NT2/D1 (cell line): ENCODE results near the gene HK3.

Source experiments
- DNase-seq: peaks from one replicate; pipeline ENCODE4 v3.0.0-alpha.2; 2011; ENCODE audit warnings: low read depth, low spot score
- H3K27me3 ChIP-seq: 2 replicates; pipeline ENCODE4 v1.6.0; 2011; ENCODE audit warnings: mild to moderate bottlenecking; ENCODE audit not compliant: insufficient read length, insufficient read depth
- H3K36me3 ChIP-seq: 2 replicates; pipeline ENCODE4 v1.6.1; 2011; ENCODE audit warnings: mild to moderate bottlenecking, low read length, mixed read lengths; ENCODE audit not compliant: insufficient read depth, insufficient read length
- H3K4me1 ChIP-seq: 2 replicates; pipeline ENCODE4 v1.5.1; 2011; ENCODE audit not compliant: insufficient read depth, insufficient read length
- H3K4me3 ChIP-seq: 2 replicates; pipeline ENCODE4 v1.5.1; 2011; ENCODE audit warnings: low read depth; ENCODE audit not compliant: insufficient read length
- H3K9ac ChIP-seq: 2 replicates; pipeline ENCODE4 v1.6.0; 2011; ENCODE audit warnings: low read depth; ENCODE audit not compliant: insufficient read length
- H3K9me3 ChIP-seq: 2 replicates; pipeline ENCODE4 v1.5.1; 2011; ENCODE audit warnings: mild to moderate bottlenecking, low read length; ENCODE audit not compliant: insufficient read depth
- SUZ12 ChIP-seq: IDR thresholded peaks from 2 replicates; pipeline ENCODE4 v1.6.1; 2011; ENCODE audit not compliant: insufficient read length, insufficient read depth; ENCODE audit errors: extremely low read depth
- YY1 ChIP-seq: IDR thresholded peaks from 2 replicates; pipeline ENCODE4 v1.6.1; 2011; ENCODE audit not compliant: insufficient read length, insufficient read depth
- ZNF274 ChIP-seq: IDR thresholded peaks from 2 replicates; pipeline ENCODE4 v1.6.1; 2011; ENCODE audit warnings: mild to moderate bottlenecking, low read depth, low read length

The HK3 gene

GRCh38 chr5:176850371-176851245 is 48.5 kb downstream of the HK3 start:
- H3K4me3 ChIP-seq = no peak overlapping the region
- DNase-seq = no peak
- H3K9ac ChIP-seq = no peak overlapping the region
- H3K27me3 ChIP-seq = no peaks in the 10 kb centered on the region
- H3K4me1 ChIP-seq = peaks cover 13% of the 10 kb centered on the region
- TF ChIP-seq ZNF274 (no peak), YY1 (no peak), SUZ12 (no peak)
- H3K9me3 ChIP-seq = no peaks in the 10 kb centered on the region
- no peaks in the 10 kb centered on the region for H3K36me3 ChIP-seq

GRCh38 chr5:176849611-176850227 is 49.4 kb downstream of the HK3 start:
- DNase-seq = no peak
- H3K27me3 ChIP-seq = no peaks in the 10 kb centered on the region

GRCh38 chr5:176848651-176849050 is 50.5 kb downstream of the HK3 start:
- H3K4me3 ChIP-seq = no peak overlapping the region
- no peak overlapping the region for H3K9ac ChIP-seq
- no peak for DNase-seq
- peaks cover 13% of the 10 kb centered on the region for H3K4me1 ChIP-seq
- no peaks in the 10 kb centered on the region for H3K36me3 ChIP-seq
- no peak for TF ChIP-seq YY1
- no peak for TF ChIP-seq ZNF274
- no peak for TF ChIP-seq SUZ12
- no peaks in the 10 kb centered on the region for H3K27me3 ChIP-seq
- no peaks in the 10 kb centered on the region for H3K9me3 ChIP-seq

More at GRCh38 chr5:176849611-176850227, 49.4 kb downstream of the HK3 start:
- Histone ChIP-seq H3K4me3 (no peak overlapping the region), H3K9me3 (no peaks in the 10 kb centered on the region), H3K36me3 (no peaks in the 10 kb centered on the region), H3K4me1 (peaks cover 15% of the 10 kb centered on the region), H3K9ac (no peak overlapping the region)
- TF ChIP-seq YY1 (no peak), ZNF274 (no peak), SUZ12 (no peak)

DNA sequence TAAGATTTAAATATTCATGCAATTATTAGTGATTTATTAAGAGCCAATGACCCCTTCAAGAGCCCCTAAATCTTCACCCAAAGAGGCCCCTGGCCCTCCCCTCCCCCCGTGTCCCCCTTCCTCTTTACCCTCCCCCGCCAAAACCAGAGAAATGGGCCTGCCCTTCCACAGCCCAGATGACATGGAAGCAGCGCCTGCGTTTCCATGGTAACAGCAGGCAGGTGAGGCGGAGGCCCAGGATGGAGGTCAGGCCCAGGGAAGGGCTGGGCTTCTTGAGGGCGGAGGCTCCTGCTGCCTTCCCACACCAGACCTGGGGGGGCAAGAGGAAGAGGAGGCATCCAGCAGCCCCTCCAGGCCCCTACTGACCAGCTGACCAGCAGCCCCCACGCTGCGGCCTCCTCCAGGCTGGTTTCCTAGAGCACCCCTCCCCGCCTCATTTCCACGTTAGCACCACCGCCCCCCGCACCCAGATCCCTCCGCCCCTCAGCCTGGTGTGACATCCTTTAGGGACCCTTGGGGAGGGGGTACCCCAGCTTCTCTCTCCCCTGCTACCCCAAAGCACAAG is 51.3 kb downstream of the HK3 start:
- no peaks in the 10 kb centered on the region for H3K36me3 ChIP-seq
- H3K27me3 ChIP-seq = no peaks in the 10 kb centered on the region
- H3K4me3 ChIP-seq = no peak overlapping the region
- no peak for TF ChIP-seq YY1
- TF ChIP-seq ZNF274 = no peak
- no peak for TF ChIP-seq SUZ12
- H3K9me3 ChIP-seq = no peaks in the 10 kb centered on the region
- H3K9ac ChIP-seq = no peak overlapping the region
- peaks cover 11% of the 10 kb centered on the region for H3K4me1 ChIP-seq
- no peak for DNase-seq

DNA sequence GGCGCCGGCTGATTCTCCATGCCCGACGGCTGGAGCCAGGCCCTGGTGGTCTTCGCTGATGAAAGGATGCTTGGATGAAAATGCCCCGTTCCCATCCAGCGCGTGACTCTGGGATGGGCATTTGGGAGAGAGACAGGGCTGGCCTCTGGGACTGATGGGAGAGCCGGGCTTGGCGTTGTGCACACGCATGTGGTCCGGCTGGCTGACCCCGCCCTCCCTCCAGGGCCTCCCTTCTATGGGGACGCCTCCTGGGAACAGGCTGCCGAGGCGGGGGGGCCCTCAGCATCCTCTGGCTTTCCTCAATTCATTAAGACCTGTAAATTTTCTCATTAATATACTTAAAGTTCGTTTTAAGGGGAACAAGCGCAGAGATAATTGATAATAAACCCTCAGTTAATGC is 52.0 kb downstream of the HK3 start:
- Histone ChIP-seq H3K4me3 (no peak overlapping the region), H3K9me3 (no peaks in the 10 kb centered on the region), H3K4me1 (peaks cover 9% of the 10 kb centered on the region), H3K9ac (no peak overlapping the region), H3K36me3 (no peaks in the 10 kb centered on the region), H3K27me3 (no peaks in the 10 kb centered on the region)
- TF ChIP-seq ZNF274 (no peak), YY1 (no peak), SUZ12 (no peak)
- no peak for DNase-seq

DNA sequence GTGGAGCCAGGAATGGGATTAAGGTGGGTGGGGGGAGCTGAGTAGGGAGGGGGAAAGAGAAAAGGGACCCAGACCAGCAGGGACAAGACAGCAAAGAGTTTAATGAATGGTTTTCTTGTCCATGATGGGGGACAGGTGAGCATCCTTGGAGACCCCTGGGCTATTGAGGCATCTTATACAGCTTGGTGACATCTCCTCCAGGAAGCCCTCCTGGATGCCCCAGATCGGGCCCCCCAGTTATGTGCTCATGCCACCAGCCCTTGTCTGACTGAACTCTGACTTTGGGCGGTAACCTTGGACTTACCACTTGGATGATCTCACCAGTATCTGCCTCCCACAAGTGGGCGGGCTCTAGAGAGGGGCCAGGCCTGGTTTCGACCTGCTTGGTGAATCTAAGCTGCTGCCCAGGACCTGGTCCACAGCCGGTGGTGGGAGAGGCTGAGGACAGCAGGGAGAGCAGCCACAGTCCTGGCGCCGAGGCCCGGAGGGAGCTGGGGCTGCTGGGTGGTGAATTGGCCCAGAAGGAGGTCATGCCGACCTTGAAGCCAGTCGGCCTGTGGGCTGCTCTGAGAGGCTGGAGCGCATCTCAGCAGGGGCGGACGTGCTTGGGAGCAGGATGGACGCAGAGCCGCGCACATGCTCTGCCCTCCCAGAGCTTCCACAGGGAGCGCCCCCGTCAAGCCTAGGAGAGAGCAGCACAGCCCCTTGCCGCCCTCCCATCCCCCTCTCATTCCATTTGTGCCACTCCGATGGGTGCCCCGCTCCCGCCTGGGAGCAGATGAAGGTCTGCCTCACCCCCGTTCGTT is 52.6 kb downstream of the HK3 start:
- H3K4me3 ChIP-seq = no peak overlapping the region
- no peak for DNase-seq
- H3K9me3 ChIP-seq = no peaks in the 10 kb centered on the region
- no peaks in the 10 kb centered on the region for H3K27me3 ChIP-seq
- H3K36me3 ChIP-seq = no peaks in the 10 kb centered on the region
- TF ChIP-seq ZNF274 (no peak), YY1 (no peak), SUZ12 (no peak)
- H3K4me1 ChIP-seq = peaks cover 9% of the 10 kb centered on the region
- no peak overlapping the region for H3K9ac ChIP-seq
